HepG2 (cell line): Measurements from ENCODE around the gene CEMP1. TPM values are rescaled to one million over a fixed set of nuclear protein-coding genes. Genes with fewer than 3 reads are reported as not detected.
A peak's percentile ranks its signal among the peaks of the same experiment; 100 is the strongest.

Source experiments
- ATAC-seq: fragments of 200-7000 bp; cut with Tn5 transposase; 3 replicates; pipeline ENCODE4 v1.9.1; 2020; ENCODE audit warnings: mild to moderate bottlenecking, moderate library complexity
- BruUV-seq: library from RNA; stranded (reverse); fragments of 400-500 nt; replicated peaks from 2 replicates; lab custom pipeline; 2021; lab: Mats Ljungman, UMichigan
- CTCF ChIA-PET: fragments of 300-600 bp; formaldehyde crosslinking; extraction: SDS; loops from one replicate; lab custom pipeline; 2021; ENCODE audit warnings: low total read pairs, inconsistent platforms, low intra/inter-chr PET ratio; lab: Yijun Ruan, JAX
- POLR2A ChIA-PET: fragments of 350-600 bp; sonication (Branson Sonifier 250); formaldehyde crosslinking; loops from one replicate; lab custom pipeline; 2020; ENCODE audit warnings: antibody characterized with exemption, inconsistent platforms; lab: Yijun Ruan, JAX
- DNase-seq: peaks from one replicate; pipeline ENCODE4 v3.0.0-alpha.2; 2015; ENCODE audit warnings: low spot score
- FAIRE-seq: peaks from 3 replicates; lab custom pipeline; 2011; peaks lifted over from hg19 to GRCh38; lab: Jason Lieb, UNC
- H2AFZ ChIP-seq: one replicate; pipeline ENCODE4 v1.6.1; 2011; ENCODE audit warnings: low read length, inconsistent platforms
- H3K27ac ChIP-seq: fragments of 300-600 bp; 3 replicates; pipeline ENCODE4 v1.8.0; 2011; ENCODE audit warnings: mixed run types, mild to moderate bottlenecking, mixed read lengths, low read length, inconsistent platforms; ENCODE audit not compliant: insufficient read depth; ENCODE audit errors: extremely low read length
- H3K27me3 ChIP-seq, 2 experiments: fragments of 200-600 bp in 1 of 2; 2 replicates in 1 of 2; 3 replicates in 1 of 2; pipeline versions ENCODE4 v1.6.0 to v1.8.0; 2011; ENCODE audit warnings: low read length in 2 of 2, mild to moderate bottlenecking in 2 of 2, moderate library complexity in 2 of 2, inconsistent platforms in 1 of 2; ENCODE audit not compliant: insufficient read depth in 2 of 2, control insufficient read depth in 1 of 2
- H3K36me3 ChIP-seq, 2 experiments: fragments of 200-600 bp in 1 of 2; replicated peaks in 1 of 2; 2 replicates in 1 of 2; 3 replicates in 1 of 2; pipeline versions ENCODE4 v1.5.1 to v1.8.0; 2011; ENCODE audit warnings: low read length in 2 of 2, inconsistent platforms in 1 of 2; ENCODE audit not compliant: insufficient read depth in 2 of 2, control insufficient read depth in 1 of 2
- H3K4me1 ChIP-seq: 2 replicates; pipeline ENCODE4 v1.5.1; 2012; ENCODE audit warnings: low read length, inconsistent platforms; ENCODE audit not compliant: insufficient read depth
- H3K4me2 ChIP-seq: 2 replicates; pipeline ENCODE4 v1.6.0; 2011; ENCODE audit warnings: low read depth, low read length, inconsistent platforms
- H3K4me3 ChIP-seq, 3 experiments: fragments of 200-600 bp in 1 of 3; sonication (generic), shearing (Covaris generic) in 1 of 3; replicated peaks in 1 of 3; 2 replicates each; pipeline ENCODE4 v1.5.1; 2011 to 2016; ENCODE audit warnings: low read length in 3 of 3, inconsistent platforms in 2 of 3, low read depth in 2 of 3, mild to moderate bottlenecking in 2 of 3, control low read depth in 1 of 3, mixed read lengths in 1 of 3; ENCODE audit not compliant: insufficient read depth in 1 of 3
- H3K79me2 ChIP-seq: one replicate; pipeline ENCODE4 v1.6.1; 2011; ENCODE audit warnings: low read length, inconsistent platforms; ENCODE audit not compliant: insufficient read depth
- H3K9ac ChIP-seq: 2 replicates; pipeline ENCODE4 v1.6.0; 2011; ENCODE audit warnings: mild to moderate bottlenecking, low read depth, low read length, inconsistent platforms; ENCODE audit not compliant: insufficient read depth
- H3K9me3 ChIP-seq: 2 replicates; pipeline ENCODE4 v1.5.1; 2012; ENCODE audit warnings: mild to moderate bottlenecking, low read length
- H4K20me1 ChIP-seq: 2 replicates; pipeline ENCODE4 v1.6.0; 2011; ENCODE audit warnings: inconsistent platforms, mild to moderate bottlenecking, low read length, moderate library complexity; ENCODE audit not compliant: insufficient read depth
- GABPB1 ChIP-seq: IDR thresholded peaks from 2 replicates; pipeline ENCODE4 v1.6.1; 2016; ENCODE audit warnings: mild to moderate bottlenecking, missing genetic modification reagents, moderate library complexity, missing compliant biosample characterization
- MATR3 ChIP-seq: sonication (generic); formaldehyde crosslinking; IDR thresholded peaks from 2 replicates; pipeline ENCODE4 v1.4.0; 2020; ENCODE audit warnings: missing genetic modification reagents
- MLXIP ChIP-seq: sonication (generic); formaldehyde crosslinking; IDR thresholded peaks from 2 replicates; pipeline ENCODE4 v1.9.0; 2021; ENCODE audit warnings: missing genetic modification reagents, borderline replicate concordance
- RFX1 ChIP-seq: fragments of 450-650 bp; IDR thresholded peaks from 2 replicates; pipeline ENCODE4 v1.6.1; 2017
- RORA ChIP-seq: sonication (generic); formaldehyde crosslinking; IDR thresholded peaks from 2 replicates; pipeline ENCODE4 v1.5.0; 2020; ENCODE audit warnings: mild to moderate bottlenecking, missing genetic modification reagents, moderate library complexity
- STAG1 ChIP-seq: sonication (generic); formaldehyde crosslinking; IDR thresholded peaks from 2 replicates; pipeline ENCODE4 v1.4.0; 2020; ENCODE audit warnings: missing genetic modification reagents
- STAT6 ChIP-seq: sonication (generic); formaldehyde crosslinking; IDR thresholded peaks from 2 replicates; pipeline ENCODE4 v1.4.0; 2020; ENCODE audit warnings: missing genetic modification reagents, mild to moderate bottlenecking, borderline replicate concordance
- ZNF12 ChIP-seq: sonication (generic); formaldehyde crosslinking; IDR thresholded peaks from 2 replicates; pipeline ENCODE4 v1.5.0; 2020; ENCODE audit warnings: missing genetic modification reagents
- ZNF121 ChIP-seq: sonication (generic); formaldehyde crosslinking; IDR thresholded peaks from 2 replicates; pipeline ENCODE4 v1.5.0; 2020; ENCODE audit warnings: mild to moderate bottlenecking, missing genetic modification reagents
- ZNF329 ChIP-seq: sonication (generic); formaldehyde crosslinking; IDR thresholded peaks from 2 replicates; pipeline ENCODE4 v1.9.0; 2021; ENCODE audit warnings: low read depth, mild to moderate bottlenecking, missing genetic modification reagents
- ZNF510 ChIP-seq: sonication (generic); formaldehyde crosslinking; IDR thresholded peaks from 2 replicates; pipeline ENCODE4 v1.4.0; 2020; ENCODE audit warnings: low read depth, mild to moderate bottlenecking, missing genetic modification reagents
- ZNF713 ChIP-seq: sonication (generic); formaldehyde crosslinking; IDR thresholded peaks from 2 replicates; pipeline ENCODE4 v1.4.0; 2020; ENCODE audit warnings: mild to moderate bottlenecking, missing genetic modification reagents
- ZZZ3 ChIP-seq: sonication (generic); formaldehyde crosslinking; IDR thresholded peaks from 2 replicates; pipeline ENCODE4 v1.4.0; 2020; ENCODE audit warnings: missing genetic modification reagents, mild to moderate bottlenecking, borderline replicate concordance
- WGBS: methylation state at CpG from one replicate; pipeline ENCODE4 v1.1.6; 2017; ENCODE audit warnings: low lambda C conversion rate; 5-methylcytosine and 5-hydroxymethylcytosine counted together
- in situ Hi-C: cut with HindIII; loops from 2 replicates; pipeline ENCODE4 v1.10.0; 2017; ENCODE audit warnings: low pct_unique_long_range_greater_than_20kb; ENCODE audit not compliant: extremely low pct_ligation_motif_present
- intact Hi-C: fragments of 100-400 bp; cut with micrococcal nuclease; formaldehyde crosslinking; loops from one replicate; pipeline ENCODE4 v1.10.0; 2022; ENCODE audit not compliant: unreplicated experiment
- polyA plus RNA-seq, 8 experiments: library from polyadenylated mRNA; depleted of rRNA in 3 of 8; stranded (reverse) in 7 of 8; unstranded in 1 of 8; fragments of >200 nt; fragmentation: Illumina TruSeq in 4 of 8; extraction: Trizol in 4 of 8; gene quantifications; 2 replicates each; pipeline versions ENCODE4 v1.2.1 to v1.2.3, GENCODE V29; 2011 to 2016; ENCODE audit warnings: low read depth in 4 of 8, missing spikeins in 1 of 8, mixed read lengths in 1 of 8; ENCODE audit not compliant: insufficient read depth in 1 of 8
- total RNA-seq, 5 experiments: library from RNA; depleted of rRNA; stranded (reverse); fragments of >200 nt; fragmentation: Illumina TruSeq; extraction: Trizol; gene quantifications; 2 replicates each; pipeline ENCODE4 v1.2.3, GENCODE V29; 2016; ENCODE audit warnings: low read depth in 1 of 5
- TF ChIP-seq, protein P1 (sequence below): sonication (generic); formaldehyde crosslinking; IDR thresholded peaks from 2 replicates; pipeline ENCODE4 v1.5.0; 2020; ENCODE audit warnings: missing genetic modification reagents
- TF ChIP-seq, protein P2 (sequence below): sonication (generic); formaldehyde crosslinking; IDR thresholded peaks from 2 replicates; pipeline ENCODE4 v1.4.0; 2020; ENCODE audit warnings: mild to moderate bottlenecking, low read depth, missing genetic modification reagents

CEMP1 gene
- total and polyA plus RNA-seq, 2 of the 13 experiments (the other 11 are each of a cell fraction or from before 2014, with no cell fraction given) = not detected

- no peaks in the 10 kb centered on the region for H3K9me3 ChIP-seq
- peaks cover 5% of the 10 kb centered on the region for H3K79me2 ChIP-seq
- ChIA-PET POLR2A (interaction anchor here (1.2 to 2.2 kb wide), 7 partner anchors 8 to 55 kb away, joined by 3 to 14 read pairs (median 10); partner anchors contain the start of genes AMDHD2 and ATP6V0C), CTCF (no interaction called here)
- intact Hi-C loops = no loop called here
- H2AFZ ChIP-seq = no peak overlapping the region
- H3K36me3 ChIP-seq = peaks cover 9 to 29% of the 10 kb centered on the region in 2 experiments
- H3K9ac ChIP-seq = peak overlapping the region; percentile 67
- H3K4me3 ChIP-seq = peak overlapping the region; percentile 47 to 77 (median 69); a peak in 5 of 6 replicates
- no peaks in the 10 kb centered on the region for H3K27me3 ChIP-seq
- H3K4me2 ChIP-seq = peak overlapping the region; percentile 92
- WGBS = 2% methylated on average over 9 of the region's 84 CpGs
- FAIRE-seq (no peak), DNase-seq (peak; percentile 92), ATAC-seq (peak; percentile 76)
- H3K4me1 ChIP-seq = peaks cover 59% of the 10 kb centered on the region
- no peaks in the 10 kb centered on the region for H4K20me1 ChIP-seq
- peak overlapping the region; percentile 75 for H3K27ac ChIP-seq
- in situ Hi-C loops = no loop called here
- BruUV-seq = no TSS peak
- TF ChIP-seq ZNF121 (CRISPR knock-in tag) (peak; percentile 25; the same call in 1 of the 2 replicates), RFX1 (no peak), ZNF12 (CRISPR knock-in tag) (no peak), ZZZ3 (no peak), ZNF329 (0 out of 2 replicates have a peak, but pooled peaks have one; percentile 32), STAT6 (no peak), ZNF510 (peak; percentile 81; the same call in 1 of the 2 replicates), MLXIP (CRISPR knock-in tag) (no peak), MATR3 (CRISPR knock-in tag) (no peak), GABPB1 (CRISPR knock-in tag) (peak; percentile 79; the same call in 1 of the 2 replicates), STAG1 (CRISPR knock-in tag) (peak; percentile 27), ZNF713 (CRISPR knock-in tag) (no peak), RORA (CRISPR knock-in tag) (no peak)
- TF ChIP-seq, protein P1, sequence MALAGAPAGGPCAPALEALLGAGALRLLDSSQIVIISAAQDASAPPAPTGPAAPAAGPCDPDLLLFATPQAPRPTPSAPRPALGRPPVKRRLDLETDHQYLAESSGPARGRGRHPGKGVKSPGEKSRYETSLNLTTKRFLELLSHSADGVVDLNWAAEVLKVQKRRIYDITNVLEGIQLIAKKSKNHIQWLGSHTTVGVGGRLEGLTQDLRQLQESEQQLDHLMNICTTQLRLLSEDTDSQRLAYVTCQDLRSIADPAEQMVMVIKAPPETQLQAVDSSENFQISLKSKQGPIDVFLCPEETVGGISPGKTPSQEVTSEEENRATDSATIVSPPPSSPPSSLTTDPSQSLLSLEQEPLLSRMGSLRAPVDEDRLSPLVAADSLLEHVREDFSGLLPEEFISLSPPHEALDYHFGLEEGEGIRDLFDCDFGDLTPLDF = peak; percentile 84
- TF ChIP-seq, protein P2, sequence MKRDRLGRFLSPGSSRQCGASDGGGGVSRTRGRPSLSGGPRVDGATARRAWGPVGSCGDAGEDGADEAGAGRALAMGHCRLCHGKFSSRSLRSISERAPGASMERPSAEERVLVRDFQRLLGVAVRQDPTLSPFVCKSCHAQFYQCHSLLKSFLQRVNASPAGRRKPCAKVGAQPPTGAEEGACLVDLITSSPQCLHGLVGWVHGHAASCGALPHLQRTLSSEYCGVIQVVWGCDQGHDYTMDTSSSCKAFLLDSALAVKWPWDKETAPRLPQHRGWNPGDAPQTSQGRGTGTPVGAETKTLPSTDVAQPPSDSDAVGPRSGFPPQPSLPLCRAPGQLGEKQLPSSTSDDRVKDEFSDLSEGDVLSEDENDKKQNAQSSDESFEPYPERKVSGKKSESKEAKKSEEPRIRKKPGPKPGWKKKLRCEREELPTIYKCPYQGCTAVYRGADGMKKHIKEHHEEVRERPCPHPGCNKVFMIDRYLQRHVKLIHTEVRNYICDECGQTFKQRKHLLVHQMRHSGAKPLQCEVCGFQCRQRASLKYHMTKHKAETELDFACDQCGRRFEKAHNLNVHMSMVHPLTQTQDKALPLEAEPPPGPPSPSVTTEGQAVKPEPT (CRISPR knock-in tag) = no peak
Measured at GRCh38 chr16:2531696-2532493, 687 bp upstream of the CEMP1 start.
